OCI-LY1 (cell line): ENCODE data around the gene MVP.

Experiments
- CTCF ChIP-seq: fragments of 200-600 bp; sonication (generic), shearing (Covaris generic); IDR thresholded peaks from 2 replicates; pipeline ENCODE4 v1.5.1; 2017; ENCODE audit warnings: mild to moderate bottlenecking, antibody characterized with exemption, low read length, moderate library complexity, mixed read lengths
- EZH2 ChIP-seq: fragments of 200-600 bp; sonication (generic), shearing (Covaris generic); IDR thresholded peaks from 2 replicates; pipeline ENCODE4 v1.8.0; 2017; ENCODE audit warnings: borderline replicate concordance, mixed run types, mild to moderate bottlenecking, antibody characterized with exemption, low read length, moderate library complexity, mixed read lengths

GRCh38 chr16:29804455-29805231 lies 15.6 kb upstream of the MVP start:
- TF ChIP-seq CTCF (no peak), EZH2 (no peak)
